Type B pancreatic cell (in vitro differentiated cells): ENCODE data around the gene RASSF7. TPM values are rescaled to one million over a fixed set of nuclear protein-coding genes. Genes with fewer than 3 reads are reported as not detected.
A peak's percentile ranks its signal among the peaks of the same experiment; 100 is the strongest.

Source experiments
- DNase-seq: peaks from one replicate; pipeline ENCODE4 v3.0.0; 2021; ENCODE audit warnings: mixed read lengths; ENCODE audit not compliant: unreplicated experiment; ENCODE audit errors: extremely low spot score
- H3K27ac Mint-ChIP-seq: 2 replicates; pipeline ENCODE4 v1.8.0; 2021; ENCODE audit warnings: mild to moderate bottlenecking, mixed read lengths
- H3K27me3 Mint-ChIP-seq: 2 replicates; pipeline ENCODE4 v1.8.0; 2021; ENCODE audit warnings: mixed read lengths
- H3K36me3 Mint-ChIP-seq: 2 replicates; pipeline ENCODE4 v1.8.0; 2021; ENCODE audit warnings: mixed read lengths
- H3K4me1 Mint-ChIP-seq: one replicate; pipeline ENCODE4 v1.8.0; 2021; ENCODE audit warnings: mixed read lengths; ENCODE audit not compliant: unreplicated experiment
- H3K4me3 Mint-ChIP-seq: 2 replicates; pipeline ENCODE4 v1.8.0; 2021; ENCODE audit warnings: mild to moderate bottlenecking, mixed read lengths
- H3K9me3 Mint-ChIP-seq: 2 replicates; pipeline ENCODE4 v1.8.0; 2021; ENCODE audit warnings: mixed read lengths
- total RNA-seq: library from RNA; stranded (reverse); gene quantifications from 2 replicates; pipeline ENCODE4 v1.2.1, GENCODE V29; 2021; ENCODE audit warnings: low replicate concordance
- TF ChIP-seq, protein P1 (sequence below): fragments of 200-600 bp; sonication (generic); conservative IDR thresholded peaks from 2 replicates; pipeline ENCODE4 v1.5.0; 2021; ENCODE audit warnings: antibody characterized with exemption, mild to moderate bottlenecking

Gene RASSF7
- total RNA-seq, 1 donor from 2014 or later = 35.7 TPM

DNA sequence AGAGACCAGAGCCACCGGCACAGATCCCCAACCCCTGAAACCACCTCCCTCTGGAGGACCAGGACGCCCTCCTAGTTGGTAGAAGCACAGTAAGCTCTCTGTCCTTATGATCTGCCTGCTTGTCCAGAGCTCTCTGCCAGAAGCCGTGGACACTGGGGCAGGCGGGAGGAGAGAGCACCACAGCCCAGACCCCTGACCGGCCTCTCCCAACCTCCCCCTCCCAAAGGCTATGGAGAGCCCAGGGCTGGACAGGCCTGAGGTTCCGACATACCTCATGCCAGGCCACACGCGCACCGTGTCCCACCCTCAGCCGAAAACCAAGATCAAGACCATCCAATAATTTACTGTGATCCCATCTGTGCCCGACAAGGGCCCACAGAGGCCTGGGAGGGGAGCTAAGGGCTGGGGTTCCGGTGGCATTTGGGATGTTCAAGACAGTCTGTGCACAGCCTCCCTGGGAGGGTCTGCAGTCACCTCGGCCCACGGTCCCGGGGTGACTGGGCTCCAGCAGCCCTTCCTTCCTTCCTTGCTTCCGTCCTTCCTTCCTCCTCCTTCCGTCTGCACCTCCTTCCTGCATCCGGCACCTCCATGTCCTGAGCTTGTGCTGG is 28.7 kb upstream of the RASSF7 start:
- Mint-ChIP-seq H3K4me1 (no peaks in the 10 kb centered on the region), H3K9me3 (no peaks in the 10 kb centered on the region), H3K36me3 (no peaks in the 10 kb centered on the region), H3K27me3 (peaks cover 5% of the 10 kb centered on the region), H3K4me3 (peak overlapping the region; percentile 64), H3K27ac (no peak overlapping the region)
- TF ChIP-seq, protein P1, sequence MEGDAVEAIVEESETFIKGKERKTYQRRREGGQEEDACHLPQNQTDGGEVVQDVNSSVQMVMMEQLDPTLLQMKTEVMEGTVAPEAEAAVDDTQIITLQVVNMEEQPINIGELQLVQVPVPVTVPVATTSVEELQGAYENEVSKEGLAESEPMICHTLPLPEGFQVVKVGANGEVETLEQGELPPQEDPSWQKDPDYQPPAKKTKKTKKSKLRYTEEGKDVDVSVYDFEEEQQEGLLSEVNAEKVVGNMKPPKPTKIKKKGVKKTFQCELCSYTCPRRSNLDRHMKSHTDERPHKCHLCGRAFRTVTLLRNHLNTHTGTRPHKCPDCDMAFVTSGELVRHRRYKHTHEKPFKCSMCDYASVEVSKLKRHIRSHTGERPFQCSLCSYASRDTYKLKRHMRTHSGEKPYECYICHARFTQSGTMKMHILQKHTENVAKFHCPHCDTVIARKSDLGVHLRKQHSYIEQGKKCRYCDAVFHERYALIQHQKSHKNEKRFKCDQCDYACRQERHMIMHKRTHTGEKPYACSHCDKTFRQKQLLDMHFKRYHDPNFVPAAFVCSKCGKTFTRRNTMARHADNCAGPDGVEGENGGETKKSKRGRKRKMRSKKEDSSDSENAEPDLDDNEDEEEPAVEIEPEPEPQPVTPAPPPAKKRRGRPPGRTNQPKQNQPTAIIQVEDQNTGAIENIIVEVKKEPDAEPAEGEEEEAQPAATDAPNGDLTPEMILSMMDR = no peak
- DNase-seq = no peak

DNA sequence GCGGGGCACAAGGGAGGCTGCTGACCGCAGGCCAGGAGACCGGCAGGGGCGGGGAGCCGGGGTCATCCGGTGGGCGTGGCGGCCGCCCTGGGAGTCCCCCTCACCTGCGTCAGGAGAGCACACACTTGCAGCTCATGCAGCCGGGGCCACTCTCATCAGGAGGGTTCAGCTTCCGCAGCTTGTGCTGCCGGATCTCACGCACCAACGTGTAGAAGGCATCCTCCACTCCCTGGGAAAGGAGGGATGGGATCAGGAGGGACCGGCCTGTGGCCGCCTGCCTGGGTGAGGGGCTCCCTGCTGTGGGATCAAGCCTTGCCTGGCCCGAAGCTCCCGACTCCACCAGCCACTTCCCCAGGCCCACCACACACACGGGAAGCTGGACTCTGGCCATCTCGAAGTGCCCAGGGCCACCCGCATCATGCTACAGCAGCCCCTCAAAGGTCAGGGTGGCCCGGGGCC is 28.2 kb upstream of the RASSF7 start:
- H3K27me3 Mint-ChIP-seq = peaks cover 5% of the 10 kb centered on the region
- DNase-seq = no peak
- H3K4me3 Mint-ChIP-seq = no peak overlapping the region
- no peaks in the 10 kb centered on the region for H3K36me3 Mint-ChIP-seq
- no peaks in the 10 kb centered on the region for H3K9me3 Mint-ChIP-seq
- no peaks in the 10 kb centered on the region for H3K4me1 Mint-ChIP-seq
- TF ChIP-seq, protein P1 = no peak
- H3K27ac Mint-ChIP-seq = no peak overlapping the region

DNA sequence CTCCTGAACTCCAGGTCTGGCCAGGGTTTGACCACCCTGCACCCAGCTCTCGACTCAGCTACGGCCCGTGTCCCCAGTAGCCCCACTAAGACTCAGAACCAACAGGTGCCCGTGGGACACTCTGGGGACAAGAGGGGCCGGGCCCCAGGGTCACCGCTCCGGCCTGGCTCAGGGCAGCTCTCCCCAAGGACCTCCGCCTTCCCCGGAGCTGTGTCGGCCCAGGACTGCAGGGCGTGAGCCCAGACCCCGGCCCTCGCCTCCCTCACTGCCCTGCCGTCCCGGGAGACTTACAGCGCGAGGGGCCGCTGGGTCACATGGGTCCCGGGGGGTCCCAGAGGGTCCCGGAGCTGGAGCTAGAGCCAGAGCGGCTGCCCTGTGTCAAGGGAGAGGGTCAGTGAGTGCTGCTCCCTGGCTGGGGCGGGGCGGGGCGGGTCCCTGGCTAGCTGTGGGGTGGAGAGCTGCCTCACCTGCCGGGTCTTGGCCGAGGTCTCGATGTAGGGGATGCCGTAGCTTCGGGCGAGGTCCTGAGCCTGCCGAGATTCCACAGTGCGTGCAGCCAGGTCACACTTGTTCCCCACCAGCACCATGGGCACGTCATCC is 27.7 kb upstream of the RASSF7 start:
- H3K4me1 Mint-ChIP-seq = no peaks in the 10 kb centered on the region
- no peaks in the 10 kb centered on the region for H3K9me3 Mint-ChIP-seq
- TF ChIP-seq, protein P1 = no peak
- no peak overlapping the region for H3K4me3 Mint-ChIP-seq
- H3K27me3 Mint-ChIP-seq = peaks cover 9% of the 10 kb centered on the region
- peak; percentile 73 for DNase-seq
- H3K27ac Mint-ChIP-seq = no peak overlapping the region
- H3K36me3 Mint-ChIP-seq = no peaks in the 10 kb centered on the region

DNA sequence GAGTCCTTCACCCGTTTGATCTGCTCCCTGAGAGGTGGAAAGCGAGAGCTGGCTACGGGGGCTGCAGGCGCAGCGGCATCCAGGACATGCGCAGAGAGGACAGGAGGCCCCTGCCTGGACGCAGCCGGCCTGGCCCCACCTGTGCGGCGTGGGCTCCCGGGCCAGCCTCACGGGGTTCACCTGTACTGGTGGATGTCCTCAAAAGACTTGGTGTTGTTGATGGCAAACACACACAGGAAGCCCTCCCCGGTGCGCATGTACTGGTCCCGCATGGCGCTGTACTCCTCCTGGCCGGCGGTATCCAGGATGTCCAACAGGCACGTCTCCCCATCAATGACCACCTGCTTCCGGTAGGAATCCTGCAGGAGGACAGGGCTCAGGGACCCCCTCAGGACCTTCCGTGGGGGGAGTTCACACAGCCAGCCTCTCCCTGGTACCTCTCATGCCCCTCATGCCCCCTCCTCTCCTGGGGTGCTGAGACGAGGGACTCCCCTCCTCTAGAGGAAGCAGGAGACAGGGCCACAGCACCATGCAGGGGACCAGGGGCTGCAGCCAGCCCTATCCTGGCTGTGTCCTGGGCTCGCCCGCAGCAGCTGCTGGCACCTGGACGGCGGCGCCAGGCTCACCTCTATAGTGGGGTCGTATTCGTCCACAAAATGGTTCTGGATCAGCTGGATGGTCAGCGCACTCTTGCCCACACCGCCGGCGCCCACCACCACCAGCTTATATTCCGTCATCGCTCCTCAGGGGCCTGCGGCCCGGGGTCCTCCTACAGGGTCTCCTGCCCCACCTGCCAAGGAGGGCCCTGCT is 27.0 kb upstream of the RASSF7 start:
- TF ChIP-seq, protein P1 = no peak
- Mint-ChIP-seq H3K36me3 (no peaks in the 10 kb centered on the region), H3K4me3 (peak overlapping the region; percentile 51), H3K4me1 (no peaks in the 10 kb centered on the region), H3K9me3 (no peaks in the 10 kb centered on the region), H3K27me3 (peaks cover 16% of the 10 kb centered on the region), H3K27ac (no peak overlapping the region)
- peak; percentile 67 for DNase-seq

DNA sequence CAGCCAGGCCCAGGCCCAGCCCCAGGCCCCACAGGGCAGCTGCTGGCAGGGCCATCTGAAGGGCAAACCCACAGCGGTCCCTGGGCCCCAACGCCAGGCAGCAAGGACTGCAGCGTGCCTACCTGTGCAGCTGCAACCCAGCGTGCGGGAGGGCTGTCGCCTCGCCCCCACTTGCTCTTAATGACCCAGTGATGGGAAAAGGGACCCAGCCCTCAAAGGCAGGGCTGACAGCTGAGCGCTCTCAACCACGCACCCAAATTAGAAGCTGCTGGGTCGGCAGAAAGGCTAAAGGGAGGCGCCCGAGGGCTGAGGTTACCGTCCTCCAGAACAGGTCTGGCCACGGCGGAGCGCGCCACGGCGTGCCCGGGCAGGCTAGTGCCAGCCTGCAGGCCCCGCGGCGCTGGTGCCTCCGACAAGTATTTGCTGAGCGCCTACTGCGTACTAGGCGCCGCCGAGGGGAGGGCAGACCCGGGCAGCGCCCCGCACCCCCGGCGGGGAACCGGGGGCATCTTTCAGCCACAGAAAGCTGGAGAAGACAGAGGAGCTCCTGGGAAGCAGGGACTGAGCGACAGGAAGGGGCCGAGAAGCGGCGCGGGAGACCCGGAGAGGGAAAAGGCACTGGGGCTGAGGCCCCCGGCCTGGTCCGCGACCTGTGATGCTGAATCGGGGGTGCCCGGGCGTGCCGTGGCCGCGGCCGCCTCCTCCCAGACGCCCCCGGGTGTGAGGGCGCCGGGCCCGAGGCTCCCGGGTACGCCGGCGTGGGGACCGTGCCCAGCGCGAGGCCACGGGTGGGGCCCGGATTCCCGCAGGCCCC is 26.2 kb upstream of the RASSF7 start:
- Mint-ChIP-seq H3K27me3 (peaks cover 18% of the 10 kb centered on the region), H3K4me1 (no peaks in the 10 kb centered on the region), H3K4me3 (peak overlapping the region; percentile 79), H3K9me3 (no peaks in the 10 kb centered on the region), H3K27ac (no peak overlapping the region), H3K36me3 (no peaks in the 10 kb centered on the region)
- TF ChIP-seq, protein P1 = no peak
- DNase-seq = peak; percentile 76
